Suppressor macrophage treated with lipopolysaccharide for 1 hour (primary cell): ENCODE measurements around the gene IFIT5.
"Not testable (repeated sequence)": the region's sequence is repeated elsewhere in the genome, so short reads cannot be mapped to it uniquely, and the experiment has no call there.

Experiments
- DNase-seq, 3 donors: peaks; one replicate each; pipeline ENCODE4 v3.0.0-alpha.2; 2020 to 2022

IFIT5 gene

DNA sequence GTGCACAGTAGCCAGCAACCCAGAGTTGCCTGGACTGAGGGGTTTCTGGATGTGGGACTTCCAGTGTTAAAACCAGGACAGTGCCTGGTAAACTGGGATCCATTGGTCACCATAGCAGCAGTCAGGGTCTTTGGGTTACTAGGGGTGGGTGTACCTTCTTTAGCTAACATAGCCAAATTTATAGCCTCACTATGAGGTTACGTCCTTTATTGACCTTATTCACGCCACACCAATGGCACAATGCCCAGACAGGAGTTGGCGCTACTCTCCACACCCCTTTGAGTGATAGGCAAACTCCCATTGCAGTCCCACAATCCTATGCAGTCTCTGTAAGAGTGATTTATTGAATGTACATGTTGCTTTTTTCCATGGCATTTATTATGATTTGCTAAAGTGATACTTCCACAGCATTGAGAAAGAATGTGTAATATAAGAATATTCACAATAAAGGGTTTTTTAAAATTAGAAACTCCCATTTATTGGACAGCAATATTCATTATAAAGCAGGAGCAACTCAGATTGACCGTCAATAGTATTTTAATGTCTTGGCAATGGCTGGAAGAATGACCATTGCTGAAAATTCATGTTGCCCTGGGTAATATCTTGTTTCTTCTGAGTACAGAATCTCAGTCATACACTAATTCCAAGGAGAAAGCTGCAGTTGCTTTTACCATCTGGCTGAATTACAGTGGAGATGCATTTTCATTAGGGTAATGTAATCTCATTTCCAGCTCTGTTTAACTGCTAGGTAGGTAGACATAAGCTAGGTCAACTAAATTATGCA lies 26.1 kb downstream of the IFIT5 start:
- DNase-seq, result no peak

DNA sequence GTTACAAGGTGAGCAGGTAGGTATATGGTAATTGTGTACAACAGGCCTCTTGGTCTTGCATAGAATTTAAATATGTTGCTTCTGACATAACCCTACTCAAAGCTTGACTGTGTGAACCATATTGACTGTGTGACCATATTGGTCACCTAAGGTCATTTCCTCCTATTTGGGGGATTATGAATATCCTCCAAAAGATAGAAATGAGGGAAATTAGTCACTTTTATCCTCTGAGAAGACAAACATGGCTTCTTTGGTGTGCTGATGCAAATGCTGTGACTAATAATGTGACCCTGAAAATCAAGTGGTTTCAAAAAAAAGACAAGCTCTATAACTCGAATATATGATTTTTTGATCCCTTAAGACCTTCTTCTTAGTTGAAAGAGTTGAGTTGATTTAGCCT lies 27.9 kb downstream of the IFIT5 start:
- DNase-seq, result no peak

DNA sequence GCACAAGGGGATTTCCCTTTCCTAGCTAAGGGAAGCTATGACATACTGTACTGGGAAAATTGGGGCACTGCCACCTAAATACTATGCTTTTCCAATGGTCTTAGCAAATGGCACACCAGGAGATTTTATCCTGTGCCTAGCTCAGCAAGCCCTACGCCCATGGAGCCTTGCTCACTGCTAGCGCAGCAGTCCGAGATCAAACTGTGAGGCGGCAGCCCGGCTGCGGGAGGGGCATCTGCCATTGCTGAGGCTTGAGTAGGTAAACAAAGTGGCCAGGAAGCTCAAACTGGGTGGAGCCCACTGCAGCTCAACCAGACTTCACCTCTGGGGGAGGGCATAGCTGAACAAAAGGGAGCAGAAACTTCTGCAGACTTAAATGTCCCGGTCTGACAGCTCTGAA lies 30.5 kb downstream of the IFIT5 start:
- DNase-seq, result not testable (repeated sequence)

DNA sequence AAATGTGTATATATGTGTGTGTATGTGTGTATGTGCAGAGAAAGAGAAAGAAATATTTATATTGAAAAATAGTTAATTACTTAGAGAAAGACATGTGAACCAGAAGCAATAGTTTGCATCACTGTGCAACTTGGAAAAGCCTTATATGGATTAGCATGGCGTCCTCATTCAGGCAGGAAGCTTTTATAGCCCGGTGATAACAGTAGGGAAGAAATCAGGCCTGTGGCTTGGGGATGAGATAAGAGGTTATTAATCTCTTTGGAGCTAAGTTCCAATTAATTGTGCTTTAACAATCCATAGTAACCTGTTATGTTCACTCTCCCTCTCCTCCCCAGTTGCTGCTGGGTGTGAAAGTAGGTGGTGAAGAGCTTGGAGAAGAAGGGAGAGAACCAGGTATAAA lies 36.5 kb downstream of the IFIT5 start:
- no peak for DNase-seq

DNA sequence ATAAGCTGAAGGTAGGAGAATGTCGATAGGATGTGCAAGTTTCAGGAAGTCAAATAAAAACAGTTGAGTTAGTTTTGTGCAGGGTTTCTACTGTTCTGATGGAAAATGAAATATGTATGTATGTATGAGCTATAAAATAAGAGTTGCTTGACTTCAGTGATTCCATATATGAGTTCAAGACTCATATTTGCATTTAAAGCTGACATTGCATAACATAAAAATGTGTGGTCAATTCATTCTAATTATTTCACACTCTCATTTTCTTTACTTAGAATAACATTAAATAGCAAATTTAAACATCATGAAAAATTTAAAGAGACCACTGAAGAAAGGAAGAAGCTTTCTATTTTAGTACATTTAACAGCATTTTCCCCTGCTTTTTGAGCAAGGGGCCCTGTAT lies 37.8 kb downstream of the IFIT5 start:
- DNase-seq, result no peak

DNA sequence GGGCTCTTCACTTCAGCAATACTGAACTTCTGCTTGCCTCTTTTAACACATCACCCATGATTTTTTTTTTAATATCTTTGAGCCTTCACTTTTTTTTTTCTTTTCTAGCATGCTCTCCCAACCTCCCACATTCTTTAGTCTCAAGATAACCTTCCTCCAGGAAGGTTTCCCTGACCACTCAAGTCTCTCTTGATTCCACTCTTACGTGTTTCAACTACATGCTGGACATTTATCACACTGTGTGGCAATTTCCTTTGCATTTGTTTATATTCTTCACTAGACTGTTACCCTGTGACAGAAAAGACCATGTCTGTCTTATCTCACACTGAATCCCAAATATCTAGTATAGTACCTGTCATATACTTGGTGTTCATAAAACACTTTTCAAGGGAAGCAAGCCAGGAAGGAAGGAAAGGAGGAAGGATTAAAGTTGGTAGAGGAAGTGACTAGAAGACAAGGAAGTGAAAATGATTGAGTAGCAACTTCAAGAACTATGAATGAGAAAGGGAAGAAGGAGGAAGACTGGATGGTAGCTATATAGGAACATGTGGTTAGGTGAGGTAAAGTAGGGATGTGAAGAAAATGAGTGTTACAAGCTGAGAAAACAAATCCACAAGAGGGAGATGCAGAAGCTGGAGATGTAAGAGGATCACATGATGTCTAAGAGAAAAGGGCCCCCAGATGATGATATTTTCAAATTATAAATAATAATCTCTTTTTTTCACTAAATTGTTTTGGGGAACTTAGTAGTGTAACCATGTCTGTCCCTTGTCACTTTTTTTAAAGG lies 40.4 kb downstream of the IFIT5 start:
- DNase-seq, result no peak

DNA sequence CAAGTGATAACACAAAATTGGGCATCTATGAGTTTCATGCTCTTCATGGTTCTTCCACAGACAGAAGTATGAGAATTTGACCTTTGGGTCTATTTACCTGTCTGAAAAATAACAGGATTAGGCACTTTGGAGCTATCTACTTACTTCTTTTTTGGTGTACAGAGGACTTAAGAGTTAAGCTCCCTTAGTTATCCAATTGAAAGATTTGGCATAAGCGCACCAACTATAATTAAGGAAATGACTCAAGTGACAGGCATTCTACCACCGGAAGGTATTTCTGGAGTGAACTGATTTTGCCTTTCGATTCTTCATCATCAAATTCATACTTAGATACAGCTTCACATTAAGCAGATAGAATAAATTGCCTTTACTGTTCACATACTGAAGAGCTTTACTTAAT lies 43.9 kb downstream of the IFIT5 start:
- DNase-seq, result no peak

DNA sequence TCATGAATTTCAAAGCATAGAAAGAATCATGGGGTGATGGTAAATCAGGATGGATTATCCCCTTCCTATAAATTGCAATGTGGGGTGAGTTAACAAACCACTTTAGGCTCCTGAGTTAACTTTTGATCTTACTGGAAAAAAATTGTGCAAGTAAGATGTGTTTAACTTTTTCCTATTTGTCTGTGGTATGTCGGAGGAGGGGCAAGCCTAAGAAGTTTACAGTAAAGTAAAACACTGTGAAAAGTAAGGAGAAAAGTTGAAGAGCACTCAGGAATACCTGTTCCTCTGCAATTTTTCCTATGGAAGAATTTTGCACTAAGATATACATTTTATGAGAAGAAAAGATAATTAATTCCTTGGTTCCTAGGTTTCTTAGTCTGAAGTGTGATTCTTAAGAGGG lies 44.4 kb downstream of the IFIT5 start:
- no peak for DNase-seq

DNA sequence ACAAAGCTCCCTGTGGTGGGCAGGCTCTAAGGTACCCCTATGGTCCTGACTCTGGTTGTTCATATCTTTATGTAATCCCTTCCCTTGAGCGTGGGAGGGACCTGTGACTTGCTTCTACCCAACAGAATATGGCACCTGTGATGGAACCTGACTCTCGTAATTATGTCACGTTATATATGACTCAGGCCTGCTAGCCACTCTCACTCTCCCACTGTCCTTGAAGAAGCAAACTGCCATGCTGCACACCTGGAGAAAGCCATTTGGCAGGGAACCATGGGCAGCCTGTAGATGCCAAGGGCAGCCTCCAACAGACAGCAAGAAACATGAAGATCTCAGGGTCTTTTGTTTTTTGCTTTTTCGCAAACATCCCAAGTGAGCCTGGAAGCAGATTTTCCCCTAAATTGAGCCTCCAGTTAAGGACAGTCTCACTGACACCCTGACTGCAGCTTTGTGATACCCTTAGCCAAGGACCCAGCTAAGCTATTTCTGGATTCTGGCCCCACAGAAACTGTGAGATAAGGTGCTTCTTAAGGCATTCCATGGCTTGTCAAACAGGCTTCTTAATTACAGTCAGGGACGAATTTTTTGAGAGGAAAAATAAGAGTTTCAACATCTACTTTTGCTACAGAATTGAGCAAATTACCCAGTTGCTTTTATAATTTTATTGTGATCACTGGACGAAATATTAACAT lies 49.6 kb downstream of the IFIT5 start:
- DNase-seq, result no peak

DNA sequence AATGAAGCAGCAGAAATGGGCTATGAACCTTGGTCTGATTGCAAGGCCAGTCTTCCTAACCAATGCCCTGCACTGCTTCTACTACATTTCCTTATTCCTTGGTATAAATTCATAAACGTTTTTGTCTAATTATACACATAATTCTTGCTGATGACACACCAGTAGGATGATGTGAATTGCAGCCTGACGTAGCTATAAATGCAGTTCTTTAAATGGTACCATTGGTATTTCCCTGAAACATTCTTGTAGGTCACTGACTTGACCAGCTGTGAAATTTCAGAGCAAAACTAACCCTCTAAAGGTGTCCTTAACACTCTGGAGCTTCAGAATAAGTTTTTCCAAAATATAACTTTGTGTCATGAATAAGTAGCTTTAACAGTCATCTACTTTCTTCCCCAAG lies 50.8 kb downstream of the IFIT5 start:
- no peak for DNase-seq

DNA sequence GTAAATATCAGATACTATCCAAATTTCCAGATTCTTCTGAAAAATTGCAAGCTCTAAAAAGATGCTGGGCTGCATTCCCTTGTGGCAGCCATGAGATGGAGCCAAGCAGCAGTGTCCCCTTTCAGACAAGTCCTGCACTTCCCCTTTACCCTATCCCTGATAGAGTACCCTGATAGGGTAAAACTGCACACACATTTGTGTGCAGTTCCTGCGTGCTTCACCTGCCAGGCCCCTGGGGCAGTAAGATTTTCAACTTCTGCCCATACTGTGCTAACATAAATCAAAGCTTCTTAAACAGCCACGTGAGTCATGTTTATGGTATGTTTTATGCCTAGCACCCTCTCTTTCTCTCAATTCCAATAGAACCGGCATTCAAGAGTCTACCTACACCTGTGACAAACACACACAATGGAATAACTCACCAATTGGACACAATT lies 52.2 kb downstream of the IFIT5 start:
- peak; percentile 47 to 59 (median 53) for DNase-seq

DNA sequence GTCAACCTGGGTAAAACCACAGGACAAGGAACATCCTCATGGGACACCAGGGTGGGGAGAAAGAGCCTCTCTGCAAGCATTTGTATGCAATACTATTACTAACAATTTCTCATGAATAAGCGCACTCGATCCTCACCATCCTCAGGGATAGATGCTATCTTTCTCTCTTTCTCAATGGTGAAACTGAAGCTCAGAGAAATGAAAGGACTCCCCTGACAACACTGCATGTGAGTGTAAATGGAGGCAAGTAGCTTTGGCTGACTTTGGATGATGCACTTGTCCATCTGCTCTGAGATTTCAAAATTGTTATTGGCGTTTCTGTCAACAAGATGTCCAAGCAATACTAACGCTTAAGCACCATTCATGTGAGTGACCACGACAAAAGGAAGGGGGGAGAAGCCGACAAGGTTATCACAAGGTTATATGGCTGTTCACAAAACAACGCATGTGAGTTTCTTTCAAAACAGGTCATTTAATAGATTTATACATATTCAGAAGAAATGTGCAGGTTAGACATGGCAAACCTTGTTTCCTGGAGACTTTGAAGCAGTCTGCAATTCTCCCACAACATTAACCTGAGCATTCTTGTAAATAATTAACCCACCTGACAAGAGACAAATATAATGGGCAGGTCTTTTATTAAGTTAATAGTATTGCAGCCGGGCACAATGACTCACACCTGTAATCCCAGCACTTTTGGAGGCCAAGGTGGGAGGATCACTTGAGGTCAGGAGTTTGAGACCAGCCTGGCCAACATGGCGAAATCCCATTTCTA lies 54.0 kb downstream of the IFIT5 start:
- DNase-seq, result no peak

DNA sequence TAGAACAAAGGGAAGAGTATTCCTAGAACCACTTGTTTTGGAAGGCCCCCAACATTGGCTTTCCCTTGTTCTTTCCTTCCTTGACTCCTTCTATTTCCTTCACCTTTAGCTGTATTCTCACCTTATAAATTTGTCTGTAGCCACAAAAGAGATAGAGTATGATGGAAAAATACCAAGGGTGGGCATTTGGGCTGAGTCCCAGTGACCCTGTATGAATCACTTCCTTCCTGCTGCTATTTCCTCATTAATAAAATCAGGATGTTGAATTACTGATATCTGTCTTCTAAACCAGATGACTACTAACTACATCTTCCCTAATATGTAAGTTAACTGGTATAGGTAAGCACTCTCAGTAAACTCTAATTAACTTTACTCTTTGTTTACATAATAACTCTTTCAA lies 55.1 kb downstream of the IFIT5 start:
- peak in 2 of 3 donors; percentile 10 to 21 for DNase-seq
